Mesendoderm (in vitro differentiated cells): ENCODE measurements around the gene ZC3H10.
A peak's percentile ranks its signal among the peaks of the same experiment; 100 is the strongest.

Experiments used
- DNase-seq: peaks from one replicate; pipeline ENCODE4 v3.0.0; 2013
- H2AK5ac ChIP-seq: 2 replicates; pipeline ENCODE4 v1.6.1; 2013; ENCODE audit warnings: low read length, inconsistent platforms
- H2BK120ac ChIP-seq: 2 replicates; pipeline ENCODE4 v1.6.1; 2013; ENCODE audit warnings: low read depth, mild to moderate bottlenecking, low read length, moderate library complexity, mixed read lengths
- H2BK15ac ChIP-seq: replicated peaks from 2 replicates; pipeline ENCODE4 v1.6.1; 2013; ENCODE audit warnings: low read depth, mild to moderate bottlenecking, moderate library complexity
- H2BK5ac ChIP-seq: 2 replicates; pipeline ENCODE4 v1.6.1; 2013; ENCODE audit warnings: low read length, inconsistent platforms
- H3K18ac ChIP-seq: 2 replicates; pipeline ENCODE4 v1.6.1; 2013; ENCODE audit warnings: mild to moderate bottlenecking, low read length, mixed read lengths
- H3K23ac ChIP-seq: one replicate; pipeline ENCODE4 v1.6.1; 2013; ENCODE audit warnings: low read length
- H3K27ac ChIP-seq: 2 replicates; pipeline ENCODE4 v1.5.1; 2013; ENCODE audit warnings: low read depth, mild to moderate bottlenecking, inconsistent platforms, low read length, moderate library complexity
- H3K27me3 ChIP-seq: 2 replicates; pipeline ENCODE4 v1.6.1; 2013; ENCODE audit warnings: low read length, control low read depth, mild to moderate bottlenecking, inconsistent platforms; ENCODE audit not compliant: insufficient read depth, poor library complexity
- H3K36me3 ChIP-seq: 2 replicates; pipeline ENCODE4 v1.6.1; 2013; ENCODE audit warnings: low read length, inconsistent platforms; ENCODE audit not compliant: control insufficient read depth, insufficient read depth
- H3K4ac ChIP-seq: one replicate; pipeline ENCODE4 v1.6.1; 2013; ENCODE audit warnings: low read depth, mild to moderate bottlenecking, low read length, moderate library complexity
- H3K4me1 ChIP-seq: 2 replicates; pipeline ENCODE4 v1.6.1; 2013; ENCODE audit warnings: low read depth, low read length, inconsistent platforms; ENCODE audit not compliant: control insufficient read depth
- H3K4me2 ChIP-seq: 2 replicates; pipeline ENCODE4 v1.6.1; 2013; ENCODE audit warnings: low read length
- H3K4me3 ChIP-seq: 2 replicates; pipeline ENCODE4 v1.5.1; 2013; ENCODE audit warnings: mild to moderate bottlenecking, low read length
- H3K56ac ChIP-seq: one replicate; pipeline ENCODE4 v1.6.1; 2013; ENCODE audit warnings: low read length
- H3K79me1 ChIP-seq: 2 replicates; pipeline ENCODE4 v1.6.1; 2013; ENCODE audit warnings: low read length, inconsistent platforms
- H3K79me2 ChIP-seq: 2 replicates; pipeline ENCODE4 v1.6.1; 2013; ENCODE audit warnings: mild to moderate bottlenecking, low read length; ENCODE audit not compliant: control insufficient read depth, insufficient read depth
- H3K9ac ChIP-seq: 2 replicates; pipeline ENCODE4 v1.6.1; 2013; ENCODE audit warnings: low read length, inconsistent platforms
- H4K5ac ChIP-seq: one replicate; pipeline ENCODE4 v1.6.1; 2013; ENCODE audit warnings: low read length
- H4K8ac ChIP-seq: one replicate; pipeline ENCODE4 v1.6.1; 2013; ENCODE audit warnings: low read depth, mild to moderate bottlenecking, control low read depth, low read length, moderate library complexity
- WGBS: extraction: QIAGEN DNeasy Blood & Tissue Kit; methylation state at CpG from one replicate; pipeline ENCODE4 v1.1.7; 2013; ENCODE audit warnings: low lambda C conversion rate, missing lambda C conversion rate; ENCODE audit not compliant: insufficient coverage; ENCODE audit errors: extremely low coverage; 5-methylcytosine and 5-hydroxymethylcytosine counted together

ZC3H10 gene

GRCh38 chr12:56078931-56079722 lies 38.9 kb upstream of the ZC3H10 start:
- H3K23ac ChIP-seq: no peak overlapping the region
- peaks cover 5% of the 10 kb centered on the region for H3K79me1 ChIP-seq
- H3K27me3 ChIP-seq: no peaks in the 10 kb centered on the region
- H3K27ac ChIP-seq: peak overlapping the region; percentile 55
- no CpG with 5 or more reads among the region's 50 CpGs for WGBS
- H4K5ac ChIP-seq: no peak overlapping the region
- H3K79me2 ChIP-seq: peaks cover 15% of the 10 kb centered on the region
- H4K8ac ChIP-seq: no peak overlapping the region
- no peak overlapping the region for H2AK5ac ChIP-seq
- peak overlapping the region; percentile 65 for H3K18ac ChIP-seq
- DNase-seq: peak; percentile 95
- H3K9ac ChIP-seq: peak overlapping the region; percentile 75
- peak overlapping the region; percentile 96 for H3K4me2 ChIP-seq
- H2BK15ac ChIP-seq: no peak overlapping the region
- peaks cover 6% of the 10 kb centered on the region for H3K4me1 ChIP-seq
- peak overlapping the region; percentile 81 for H2BK5ac ChIP-seq
- no peak overlapping the region for H2BK120ac ChIP-seq
- no peak overlapping the region for H3K4ac ChIP-seq
- H3K4me3 ChIP-seq: peak overlapping the region; percentile 70
- H3K56ac ChIP-seq: peak overlapping the region; percentile 98
- H3K36me3 ChIP-seq: no peaks in the 10 kb centered on the region

GRCh38 chr12:56079723-56080555 lies 38.1 kb upstream of the ZC3H10 start, which contains the start of gene ERBB3:
Gene ERBB3, plus strand, starts transcription at chr12:56080165. Its CDS starts 136 bp downstream, at chr12:56080301.
- peak within 1 kb of the TSS; percentile 75 for H3K9ac ChIP-seq
- WGBS: no CpG with 5 or more reads among the region's 59 CpGs
- no peak within 1 kb of the TSS for H2BK120ac ChIP-seq
- peak within 1 kb of the TSS; percentile 81 for H3K27ac ChIP-seq
- peaks cover 15% of the 10 kb centered on the region for H3K79me2 ChIP-seq
- peaks cover 5% of the 10 kb centered on the region for H3K79me1 ChIP-seq
- H3K23ac ChIP-seq: no peak within 1 kb of the TSS
- H2AK5ac ChIP-seq: peak within 1 kb of the TSS; percentile 6
- H3K36me3 ChIP-seq: no peaks in the 10 kb centered on the region
- H3K4ac ChIP-seq: peak within 1 kb of the TSS; percentile 6
- H3K18ac ChIP-seq: peak within 1 kb of the TSS; percentile 65
- no peaks in the 10 kb centered on the region for H3K27me3 ChIP-seq
- H2BK15ac ChIP-seq: no peak within 1 kb of the TSS
- peak within 1 kb of the TSS; percentile 96 for H3K4me2 ChIP-seq
- peaks cover 6% of the 10 kb centered on the region for H3K4me1 ChIP-seq
- no peak within 1 kb of the TSS for H4K8ac ChIP-seq
- peak within 1 kb of the TSS; percentile 98 for H3K56ac ChIP-seq
- peak; percentile 93 for DNase-seq
- H2BK5ac ChIP-seq: peak within 1 kb of the TSS; percentile 81
- no peak within 1 kb of the TSS for H4K5ac ChIP-seq
- peak within 1 kb of the TSS; percentile 70 for H3K4me3 ChIP-seq

- Histone ChIP-seq H4K8ac (no peak overlapping the region), H3K56ac (peak overlapping the region; percentile 98), H3K27me3 (no peaks in the 10 kb centered on the region), H3K4ac (peak overlapping the region; percentile 6), H3K4me2 (peak overlapping the region; percentile 96), H4K5ac (no peak overlapping the region), H2AK5ac (peak overlapping the region; percentile 6), H3K79me1 (peaks cover 5% of the 10 kb centered on the region), H3K23ac (no peak overlapping the region), H2BK15ac (no peak overlapping the region), H2BK120ac (no peak overlapping the region), H2BK5ac (no peak overlapping the region), H3K9ac (peak overlapping the region; percentile 75), H3K27ac (peak overlapping the region; percentile 81), H3K79me2 (peaks cover 15% of the 10 kb centered on the region), H3K4me3 (peak overlapping the region; percentile 70), H3K4me1 (peaks cover 6% of the 10 kb centered on the region), H3K36me3 (no peaks in the 10 kb centered on the region), H3K18ac (peak overlapping the region; percentile 5)
- WGBS: no CpG with 5 or more reads among the region's 20 CpGs
- peak; percentile 84 for DNase-seq
Observed at GRCh38 chr12:56080556-56081138, 37.4 kb upstream of the ZC3H10 start.

- peak; percentile 38 for DNase-seq
- no CpG with 5 or more reads among the region's 6 CpGs for WGBS
- H3K4me1 ChIP-seq: peaks cover 6% of the 10 kb centered on the region
- no peak overlapping the region for H2BK15ac ChIP-seq
- no peaks in the 10 kb centered on the region for H3K27me3 ChIP-seq
- H3K9ac ChIP-seq: peak overlapping the region; percentile 75
- H3K27ac ChIP-seq: no peak overlapping the region
- H3K18ac ChIP-seq: no peak overlapping the region
- no peak overlapping the region for H2BK5ac ChIP-seq
- H3K56ac ChIP-seq: peak overlapping the region; percentile 11
- H3K79me2 ChIP-seq: peaks cover 15% of the 10 kb centered on the region
- no peak overlapping the region for H3K4me3 ChIP-seq
- H4K5ac ChIP-seq: no peak overlapping the region
- H2AK5ac ChIP-seq: peak overlapping the region; percentile 6
- H3K23ac ChIP-seq: no peak overlapping the region
- H4K8ac ChIP-seq: no peak overlapping the region
- peaks cover 5% of the 10 kb centered on the region for H3K79me1 ChIP-seq
- H3K4me2 ChIP-seq: peak overlapping the region; percentile 30
- H2BK120ac ChIP-seq: no peak overlapping the region
- no peak overlapping the region for H3K4ac ChIP-seq
- no peaks in the 10 kb centered on the region for H3K36me3 ChIP-seq
Observed at GRCh38 chr12:56081393-56082347, 36.4 kb upstream of the ZC3H10 start.

- no peak overlapping the region for H3K27ac ChIP-seq
Observed at GRCh38 chr12:56082382-56082781, 35.7 kb upstream of the ZC3H10 start.

More at GRCh38 chr12:56082382-56082781, 35.7 kb upstream of the ZC3H10 start:
- no peak for DNase-seq
- H3K79me2 ChIP-seq: peaks cover 15% of the 10 kb centered on the region
- H3K56ac ChIP-seq: no peak overlapping the region
- no peak overlapping the region for H3K4me3 ChIP-seq
- H3K36me3 ChIP-seq: no peaks in the 10 kb centered on the region
- no peaks in the 10 kb centered on the region for H3K27me3 ChIP-seq
- peak overlapping the region; percentile 2 for H3K23ac ChIP-seq
- peaks cover 5% of the 10 kb centered on the region for H3K79me1 ChIP-seq
- H4K5ac ChIP-seq: no peak overlapping the region
- H3K4ac ChIP-seq: no peak overlapping the region
- no CpG with 5 or more reads among the region's 2 CpGs for WGBS
- peaks cover 6% of the 10 kb centered on the region for H3K4me1 ChIP-seq
- no peak overlapping the region for H3K9ac ChIP-seq
- no peak overlapping the region for H2BK15ac ChIP-seq
- no peak overlapping the region for H2BK120ac ChIP-seq
- no peak overlapping the region for H4K8ac ChIP-seq
- H2AK5ac ChIP-seq: no peak overlapping the region
- no peak overlapping the region for H3K4me2 ChIP-seq
- no peak overlapping the region for H3K18ac ChIP-seq
- H2BK5ac ChIP-seq: no peak overlapping the region
